ENCODE measurements around the gene HEBP2. TPM values are rescaled to one million over a fixed set of nuclear protein-coding genes. Genes with fewer than 3 reads are reported as not detected.
"Not testable (repeated sequence)": the region's sequence is repeated elsewhere in the genome, so short reads cannot be mapped to it uniquely, and the experiment has no call there.

Gene HEBP2
- total and polyA plus RNA-seq, 4 donors, result 13.3 to 68.0 (median 40.7) TPM

- H3K4me1 ChIP-seq (ENCODE audit: control insufficient read depth in 1 of 2, insufficient read depth in 2 of 2, low read length in 2 of 2), result no peaks in the 10 kb centered on the region
- H3K4me3 ChIP-seq (ENCODE audit: low read length in 2 of 2), result no peak overlapping the region
- H3K27ac ChIP-seq (ENCODE audit: low read depth in 1 of 2, low read length in 2 of 2), result no peak overlapping the region
- intact Hi-C loops (cut with DNase I), result no loop called here
- H3K36me3 ChIP-seq (ENCODE audit: control insufficient read depth in 1 of 2, insufficient read depth in 2 of 2, low read length in 1 of 2), result no peaks in the 10 kb centered on the region
- H3K9me3 ChIP-seq (ENCODE audit: control insufficient read depth, low read length), result no peaks in the 10 kb centered on the region
- H3K27me3 ChIP-seq (ENCODE audit: control insufficient read depth in 1 of 2, insufficient read depth in 2 of 2, low read length in 1 of 2), result no peaks in the 10 kb centered on the region
- no peak for ATAC-seq (ENCODE audit: low FRiP score)
- WGBS, 2 donors, result 96 to 97% methylated on average over 3 of the region's 3 CpGs
- no peak for DNase-seq
These were observed 14.2 kb downstream of the HEBP2 start for GRCh38 chr6:138418118-138418742.

GRCh38 chr6:138419766-138420165, 15.7 kb downstream of the HEBP2 start:
- H3K4me1 ChIP-seq (ENCODE audit: control insufficient read depth in 1 of 2, insufficient read depth in 2 of 2, low read length in 2 of 2), result no peaks in the 10 kb centered on the region
- no peak overlapping the region for H3K27ac ChIP-seq (ENCODE audit: low read depth in 1 of 2, low read length in 2 of 2)
- intact Hi-C loops (cut with DNase I), result no loop called here
- H3K27me3 ChIP-seq (ENCODE audit: control insufficient read depth in 1 of 2, insufficient read depth in 2 of 2, low read length in 1 of 2), result no peaks in the 10 kb centered on the region
- H3K4me3 ChIP-seq (ENCODE audit: low read length in 2 of 2), result no peak overlapping the region
- ATAC-seq (ENCODE audit: low FRiP score) (no peak), DNase-seq (no peak)
- no peaks in the 10 kb centered on the region for H3K9me3 ChIP-seq (ENCODE audit: control insufficient read depth, low read length)
- WGBS, 2 donors, result 94 to 97% methylated on average over 3 of the region's 3 CpGs
- no peaks in the 10 kb centered on the region for H3K36me3 ChIP-seq (ENCODE audit: control insufficient read depth in 1 of 2, insufficient read depth in 2 of 2, low read length in 1 of 2)

GRCh38 chr6:138420356-138420755, 16.3 kb downstream of the HEBP2 start:
- ATAC-seq (ENCODE audit: low FRiP score), result no peak
- H3K9me3 ChIP-seq (ENCODE audit: control insufficient read depth, low read length), result no peaks in the 10 kb centered on the region
- no peaks in the 10 kb centered on the region for H3K27me3 ChIP-seq (ENCODE audit: control insufficient read depth in 1 of 2, insufficient read depth in 2 of 2, low read length in 1 of 2)
- intact Hi-C loops (cut with DNase I), result no loop called here
- WGBS, 2 donors, result 99 to 100% methylated on average over 4 of the region's 4 CpGs
- H3K27ac ChIP-seq (ENCODE audit: low read depth in 1 of 2, low read length in 2 of 2), result no peak overlapping the region
- no peak for DNase-seq
- H3K4me3 ChIP-seq (ENCODE audit: low read length in 2 of 2), result no peak overlapping the region
- no peaks in the 10 kb centered on the region for H3K4me1 ChIP-seq (ENCODE audit: control insufficient read depth in 1 of 2, insufficient read depth in 2 of 2, low read length in 2 of 2)
- H3K36me3 ChIP-seq (ENCODE audit: control insufficient read depth in 1 of 2, insufficient read depth in 2 of 2, low read length in 1 of 2), result no peaks in the 10 kb centered on the region

- Histone ChIP-seq H3K36me3 (ENCODE audit: control insufficient read depth in 1 of 2, insufficient read depth in 2 of 2, low read length in 1 of 2) (no peaks in the 10 kb centered on the region), H3K27ac (ENCODE audit: low read depth in 1 of 2, low read length in 2 of 2) (no peak overlapping the region), H3K27me3 (ENCODE audit: control insufficient read depth in 1 of 2, insufficient read depth in 2 of 2, low read length in 1 of 2) (no peaks in the 10 kb centered on the region), H3K4me1 (ENCODE audit: control insufficient read depth in 1 of 2, insufficient read depth in 2 of 2, low read length in 2 of 2) (no peaks in the 10 kb centered on the region), H3K4me3 (ENCODE audit: low read length in 2 of 2) (no peak overlapping the region), H3K9me3 (ENCODE audit: control insufficient read depth, low read length) (no peaks in the 10 kb centered on the region)
- 75 to 77% methylated on average over 6 of the region's 6 CpGs for WGBS, 2 donors
- ATAC-seq (ENCODE audit: low FRiP score) (no peak), DNase-seq (no peak)
- intact Hi-C loops (cut with DNase I), result no loop called here
These were observed 17.1 kb downstream of the HEBP2 start for GRCh38 chr6:138421089-138421488.

- ATAC-seq (ENCODE audit: low FRiP score) (no peak), DNase-seq (no peak)
- WGBS, 2 donors, result 95% methylated on average over 10 of the region's 10 CpGs
- Histone ChIP-seq H3K36me3 (ENCODE audit: control insufficient read depth in 1 of 2, insufficient read depth in 2 of 2, low read length in 1 of 2) (no peaks in the 10 kb centered on the region), H3K4me1 (ENCODE audit: control insufficient read depth in 1 of 2, insufficient read depth in 2 of 2, low read length in 2 of 2) (no peaks in the 10 kb centered on the region), H3K4me3 (ENCODE audit: low read length in 2 of 2) (no peak overlapping the region), H3K27me3 (ENCODE audit: control insufficient read depth in 1 of 2, insufficient read depth in 2 of 2, low read length in 1 of 2) (no peaks in the 10 kb centered on the region), H3K9me3 (ENCODE audit: control insufficient read depth, low read length) (no peaks in the 10 kb centered on the region), H3K27ac (ENCODE audit: low read depth in 1 of 2, low read length in 2 of 2) (no peak overlapping the region)
- intact Hi-C loops (cut with DNase I), result no loop called here
These were observed 17.6 kb downstream of the HEBP2 start for GRCh38 chr6:138421608-138422007.

- no peak overlapping the region for H3K27ac ChIP-seq (ENCODE audit: low read depth in 1 of 2, low read length in 2 of 2)
- H3K4me1 ChIP-seq (ENCODE audit: control insufficient read depth in 1 of 2, insufficient read depth in 2 of 2, low read length in 2 of 2), result no peaks in the 10 kb centered on the region
- no peaks in the 10 kb centered on the region for H3K36me3 ChIP-seq (ENCODE audit: control insufficient read depth in 1 of 2, insufficient read depth in 2 of 2, low read length in 1 of 2)
- intact Hi-C loops (cut with DNase I), result no loop called here
- DNase-seq (no peak), ATAC-seq (ENCODE audit: low FRiP score) (no peak)
- H3K9me3 ChIP-seq (ENCODE audit: control insufficient read depth, low read length), result no peaks in the 10 kb centered on the region
- no peak overlapping the region for H3K4me3 ChIP-seq (ENCODE audit: low read length in 2 of 2)
- no peaks in the 10 kb centered on the region for H3K27me3 ChIP-seq (ENCODE audit: control insufficient read depth in 1 of 2, insufficient read depth in 2 of 2, low read length in 1 of 2)
These were observed 18.8 kb downstream of the HEBP2 start for GRCh38 chr6:138422861-138423260.

GRCh38 chr6:138424004-138424904, 20.2 kb downstream of the HEBP2 start:
- Histone ChIP-seq H3K27ac (ENCODE audit: low read depth in 1 of 2, low read length in 2 of 2) (no peak overlapping the region), H3K4me3 (ENCODE audit: low read length in 2 of 2) (no peak overlapping the region), H3K4me1 (ENCODE audit: control insufficient read depth in 1 of 2, insufficient read depth in 2 of 2, low read length in 2 of 2) (no peaks in the 10 kb centered on the region), H3K9me3 (ENCODE audit: control insufficient read depth, low read length) (no peaks in the 10 kb centered on the region), H3K27me3 (ENCODE audit: control insufficient read depth in 1 of 2, insufficient read depth in 2 of 2, low read length in 1 of 2) (no peaks in the 10 kb centered on the region), H3K36me3 (ENCODE audit: control insufficient read depth in 1 of 2, insufficient read depth in 2 of 2, low read length in 1 of 2) (no peaks in the 10 kb centered on the region)
- DNase-seq, result no peak
- 91 to 93% methylated on average over 48 of the region's 48 CpGs for WGBS, 2 donors
- intact Hi-C loops (cut with DNase I), result no loop called here
- peak; percentile 37 for ATAC-seq (ENCODE audit: low FRiP score)

GRCh38 chr6:138425256-138425655, 21.2 kb downstream of the HEBP2 start:
- DNase-seq; H3K27me3 ChIP-seq (ENCODE audit: control insufficient read depth in 1 of 2, insufficient read depth in 2 of 2, low read length in 1 of 2); ATAC-seq (ENCODE audit: low FRiP score); H3K4me1 ChIP-seq (ENCODE audit: control insufficient read depth in 1 of 2, insufficient read depth in 2 of 2, low read length in 2 of 2); H3K9me3 ChIP-seq (ENCODE audit: control insufficient read depth, low read length); H3K27ac ChIP-seq (ENCODE audit: low read depth in 1 of 2, low read length in 2 of 2); H3K4me3 ChIP-seq (ENCODE audit: low read length in 2 of 2); H3K36me3 ChIP-seq (ENCODE audit: control insufficient read depth in 1 of 2, insufficient read depth in 2 of 2, low read length in 1 of 2): not testable (repeated sequence)
- intact Hi-C loops (cut with DNase I), result loop anchor here (5.0 kb wide), 2 partner anchors 97 to 342 kb away; no protein-coding TSS in a partner anchor
- WGBS, 2 donors, result 85 to 90% methylated on average over 7 of the region's 7 CpGs

Data from aorta (tissue), 5 donors.